D721Med (cell line): ENCODE data around the gene MLIP.

Experiments
- DNase-seq: peaks from one replicate; pipeline ENCODE4 v3.0.0; 2011; ENCODE audit warnings: low spot score; ENCODE audit not compliant: insufficient read length
- FAIRE-seq: peaks from 2 replicates; lab custom pipeline; 2011; peaks lifted over from hg19 to GRCh38; lab: Jason Lieb, UNC
- CTCF ChIP-seq: IDR thresholded peaks from 2 replicates; pipeline ENCODE4 v1.5.1; 2012; ENCODE audit warnings: mild to moderate bottlenecking, control low read depth; ENCODE audit not compliant: insufficient read depth; ENCODE audit errors: missing control alignments

The MLIP gene

GRCh38 chr6:54096811-54097210, 14.4 kb upstream of the MLIP start:
- FAIRE-seq: no peak
- DNase-seq: no peak
- no peak for TF ChIP-seq CTCF

GRCh38 chr6:54097753-54098152, 13.5 kb upstream of the MLIP start:
- DNase-seq: no peak
- FAIRE-seq: no peak
- TF ChIP-seq CTCF: no peak

GRCh38 chr6:54098450-54099044, 12.7 kb upstream of the MLIP start:
- FAIRE-seq (no peak), DNase-seq (no peak)
- TF ChIP-seq CTCF: no peak

- FAIRE-seq (no peak), DNase-seq (no peak)
Observed at GRCh38 chr6:54099225-54099624, 12.0 kb upstream of the MLIP start.

GRCh38 chr6:54100411-54101006, 10.7 kb upstream of the MLIP start:
- DNase-seq (no peak), FAIRE-seq (no peak)
- no peak for TF ChIP-seq CTCF

More at GRCh38 chr6:54099225-54099624, 12.0 kb upstream of the MLIP start:
- TF ChIP-seq CTCF: no peak

- no peak for TF ChIP-seq CTCF
- DNase-seq (no peak), FAIRE-seq (no peak)
Observed at GRCh38 chr6:54102238-54102637, 9.0 kb upstream of the MLIP start.

- DNase-seq: no peak
- no peak for FAIRE-seq
Observed at GRCh38 chr6:54103497-54103896, 7.7 kb upstream of the MLIP start.

More at GRCh38 chr6:54103497-54103896, 7.7 kb upstream of the MLIP start:
- no peak for TF ChIP-seq CTCF
